Measurements from ENCODE around the gene CASKIN1. TPM values are rescaled to one million over a fixed set of nuclear protein-coding genes. Genes with fewer than 3 reads are reported as not detected.

Gene CASKIN1
- total RNA-seq, 1 donor from 2014 or later: 1.6 TPM

- Mint-ChIP-seq H3K4me1 (no peaks in the 10 kb centered on the region), H3K36me3 (peaks cover 5% of the 10 kb centered on the region), H3K27ac (no peak overlapping the region), H3K9me3 (no peaks in the 10 kb centered on the region), H3K27me3 (ENCODE audit: insufficient read depth, low read depth) (peaks cover 6% of the 10 kb centered on the region), H3K4me3 (no peak overlapping the region)
- no peak overlapping the region for H3K27ac ChIP-seq
- no peak for DNase-seq (ENCODE audit: low spot score)
- H3K9ac ChIP-seq: no peak overlapping the region
- H3K27me3 ChIP-seq: peaks cover 8% of the 10 kb centered on the region
- no peak overlapping the region for H3K4me2 ChIP-seq
- TF ChIP-seq EZH2 (IDR thresholded peaks at IDR 0.05): no peak
- TF ChIP-seq CTCF (IDR thresholded peaks at IDR 0.05): no peak
- TF ChIP-seq EZH2phosphoT487 (IDR thresholded peaks at IDR 0.05): no peak
- peaks cover 7% of the 10 kb centered on the region for H3F3A ChIP-seq (ENCODE audit: low read depth)
- peaks cover 26% of the 10 kb centered on the region for H4K20me1 ChIP-seq (ENCODE audit: low read depth)
- no peak overlapping the region for H3K4me3 ChIP-seq
- H3K79me2 ChIP-seq (ENCODE audit: low read depth): peaks cover 15% of the 10 kb centered on the region
- H3K9me3 ChIP-seq (ENCODE audit: low read depth): no peaks in the 10 kb centered on the region
- no peak overlapping the region for H2AFZ ChIP-seq (replicated peaks)
- H3K36me3 ChIP-seq: no peaks in the 10 kb centered on the region
- peaks cover 3% of the 10 kb centered on the region for H3K4me1 ChIP-seq
Observed at GRCh38 chr16:2231016-2231931, 34.9 kb upstream of the CASKIN1 start.

- TF ChIP-seq CTCF (IDR thresholded peaks at IDR 0.05) (no peak), EZH2phosphoT487 (IDR thresholded peaks at IDR 0.05) (no peak), EZH2 (IDR thresholded peaks at IDR 0.05) (no peak)
- peaks cover 24% of the 10 kb centered on the region for H3K79me2 ChIP-seq (ENCODE audit: low read depth)
- H3F3A ChIP-seq (ENCODE audit: low read depth): no peaks in the 10 kb centered on the region
- no peak overlapping the region for H3K9ac ChIP-seq
- H4K20me1 ChIP-seq (ENCODE audit: low read depth): peaks cover 23% of the 10 kb centered on the region
- H3K27me3 Mint-ChIP-seq (ENCODE audit: insufficient read depth, low read depth): peaks cover 5% of the 10 kb centered on the region
- no peaks in the 10 kb centered on the region for H3K4me1 ChIP-seq
- H3K36me3 Mint-ChIP-seq: peaks cover 3% of the 10 kb centered on the region
- DNase-seq (ENCODE audit: low spot score): no peak
- no peak overlapping the region for H3K27ac Mint-ChIP-seq
- H3K27ac ChIP-seq: no peak overlapping the region
- H3K9me3 Mint-ChIP-seq: no peaks in the 10 kb centered on the region
- no peak overlapping the region for H3K4me2 ChIP-seq
- no peaks in the 10 kb centered on the region for H3K36me3 ChIP-seq
- H3K4me1 Mint-ChIP-seq: peaks cover 3% of the 10 kb centered on the region
- no peak overlapping the region for H3K4me3 Mint-ChIP-seq
- no peaks in the 10 kb centered on the region for H3K27me3 ChIP-seq
- H3K9me3 ChIP-seq (ENCODE audit: low read depth): no peaks in the 10 kb centered on the region
- H2AFZ ChIP-seq (replicated peaks): no peak overlapping the region
- no peak overlapping the region for H3K4me3 ChIP-seq
Observed at GRCh38 chr16:2230376-2230775, 34.0 kb upstream of the CASKIN1 start.

GRCh38 chr16:2229632-2230250, 33.3 kb upstream of the CASKIN1 start:
- Histone ChIP-seq H3K4me1 (no peaks in the 10 kb centered on the region), H3K79me2 (ENCODE audit: low read depth) (peaks cover 30% of the 10 kb centered on the region), H4K20me1 (ENCODE audit: low read depth) (peaks cover 26% of the 10 kb centered on the region), H2AFZ (replicated peaks) (no peak overlapping the region), H3K4me2 (no peak overlapping the region), H3K36me3 (no peaks in the 10 kb centered on the region), H3K27ac (no peak overlapping the region), H3F3A (ENCODE audit: low read depth) (no peaks in the 10 kb centered on the region), H3K9ac (no peak overlapping the region), H3K9me3 (ENCODE audit: low read depth) (no peaks in the 10 kb centered on the region), H3K27me3 (no peaks in the 10 kb centered on the region), H3K4me3 (no peak overlapping the region)
- no peak overlapping the region for H3K4me3 Mint-ChIP-seq
- H3K4me1 Mint-ChIP-seq: peaks cover 3% of the 10 kb centered on the region
- peaks cover 2% of the 10 kb centered on the region for H3K27me3 Mint-ChIP-seq (ENCODE audit: insufficient read depth, low read depth)
- TF ChIP-seq EZH2phosphoT487 (IDR thresholded peaks at IDR 0.05) (no peak), EZH2 (IDR thresholded peaks at IDR 0.05) (no peak), CTCF (IDR thresholded peaks at IDR 0.05) (no peak)
- peaks cover 2% of the 10 kb centered on the region for H3K36me3 Mint-ChIP-seq
- no peak for DNase-seq (ENCODE audit: low spot score)
- H3K9me3 Mint-ChIP-seq: no peaks in the 10 kb centered on the region
- H3K27ac Mint-ChIP-seq: no peak overlapping the region

All from neural progenitor cell (in vitro differentiated cells).